ENCODE results near the gene TMEM60. TPM values are rescaled to one million over a fixed set of nuclear protein-coding genes. Genes with fewer than 3 reads are reported as not detected.
"Not testable (repeated sequence)": the region's sequence is repeated elsewhere in the genome, so short reads cannot be mapped to it uniquely, and the experiment has no call there.

TMEM60 gene
- total RNA-seq, 4 donors from 2014 or later = 9.6 to 21.9 (median 14.5) TPM

DNA sequence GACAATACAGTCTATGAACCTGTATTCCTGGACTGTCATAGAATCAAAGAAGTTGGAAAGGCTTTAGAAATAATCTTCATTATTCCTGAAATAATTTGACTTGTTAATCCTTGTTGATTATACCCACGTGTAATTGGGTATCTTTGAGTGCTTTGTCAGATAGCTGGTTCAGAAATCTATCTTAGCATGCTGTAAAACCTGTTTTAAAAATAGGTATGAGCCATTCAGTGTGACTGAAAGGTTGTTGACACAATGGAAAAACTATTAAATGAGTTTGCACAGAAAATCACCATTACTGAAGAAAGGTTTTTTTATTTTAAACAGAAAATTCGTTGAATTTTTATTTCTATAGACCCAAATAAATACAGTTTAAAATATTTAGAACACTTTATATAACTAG lies 39.0 kb upstream of the TMEM60 start:
- DNase-seq (ENCODE audit: low spot score) = no peak
- TF ChIP-seq CTCF (IDR thresholded peaks at IDR 0.05) = no peak
- no peak for ATAC-seq (ENCODE audit: low FRiP score)

DNA sequence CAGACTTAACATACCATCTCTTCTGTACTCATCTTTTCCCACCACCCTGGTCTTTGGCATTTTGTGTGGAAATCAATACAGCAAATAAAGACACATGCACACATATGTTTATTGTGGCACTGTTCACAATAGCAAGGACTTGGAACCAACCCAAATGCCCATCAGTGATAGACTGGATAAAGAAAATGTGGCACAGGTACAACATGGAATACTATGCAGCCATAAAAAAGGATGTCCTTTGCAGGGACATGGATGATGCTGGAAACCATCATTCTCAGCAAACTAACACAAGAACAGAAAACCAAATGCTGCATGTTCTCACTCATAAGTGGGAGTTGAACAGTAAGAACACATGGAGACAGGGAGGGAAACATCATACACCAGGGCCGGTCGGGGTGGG lies 38.2 kb upstream of the TMEM60 start:
- DNase-seq (ENCODE audit: low spot score); ATAC-seq (ENCODE audit: low FRiP score): not testable (repeated sequence)

GRCh38 chr7:77833136-77833535 lies 34.9 kb upstream of the TMEM60 start:
- ATAC-seq (ENCODE audit: low FRiP score) (no peak), DNase-seq (ENCODE audit: low spot score) (no peak)
- no peak for TF ChIP-seq CTCF (IDR thresholded peaks at IDR 0.05)

DNA sequence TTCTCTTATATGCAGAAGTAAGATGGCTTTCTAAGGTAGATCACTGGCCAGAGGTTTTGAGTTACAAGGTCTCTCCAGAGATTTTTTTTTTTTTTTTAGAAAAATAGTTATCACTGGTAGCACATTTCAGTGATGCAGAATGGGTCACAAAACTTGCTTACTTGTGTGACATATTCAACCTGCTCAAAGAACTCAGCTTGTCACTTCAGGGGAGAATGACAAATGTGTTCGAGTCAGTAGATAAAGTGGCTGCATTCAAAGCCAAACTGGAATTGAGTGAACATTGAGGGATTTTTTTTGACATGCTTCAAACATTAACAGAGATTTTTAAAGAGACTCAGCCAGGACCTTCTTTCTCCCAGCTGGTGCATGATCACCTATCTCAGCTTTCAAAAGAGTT lies 33.7 kb upstream of the TMEM60 start:
- no peak for TF ChIP-seq CTCF (IDR thresholded peaks at IDR 0.05)
- DNase-seq (ENCODE audit: low spot score) (no peak), ATAC-seq (ENCODE audit: low FRiP score) (no peak)

DNA sequence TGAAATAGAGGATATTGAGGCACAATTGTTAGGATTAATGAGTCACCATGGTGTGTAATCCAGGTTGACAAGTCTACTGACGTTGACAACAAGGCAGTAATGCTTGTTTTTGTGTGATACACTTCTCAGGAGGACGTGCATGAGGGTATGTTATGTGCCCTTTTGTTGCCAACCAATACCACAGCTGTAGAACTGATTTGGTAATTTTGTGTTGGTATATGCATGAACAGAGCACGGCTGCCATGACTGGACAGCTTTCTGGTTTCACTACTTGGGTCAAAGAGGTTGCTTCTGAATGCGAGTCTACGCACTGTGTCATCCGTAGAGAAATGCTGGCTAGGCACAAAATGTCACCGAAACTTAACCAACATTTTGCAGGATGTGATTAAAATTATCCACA lies 33.2 kb upstream of the TMEM60 start:
- ATAC-seq (ENCODE audit: low FRiP score) (no peak), DNase-seq (ENCODE audit: low spot score) (no peak)
- no peak for TF ChIP-seq CTCF (IDR thresholded peaks at IDR 0.05)

DNA sequence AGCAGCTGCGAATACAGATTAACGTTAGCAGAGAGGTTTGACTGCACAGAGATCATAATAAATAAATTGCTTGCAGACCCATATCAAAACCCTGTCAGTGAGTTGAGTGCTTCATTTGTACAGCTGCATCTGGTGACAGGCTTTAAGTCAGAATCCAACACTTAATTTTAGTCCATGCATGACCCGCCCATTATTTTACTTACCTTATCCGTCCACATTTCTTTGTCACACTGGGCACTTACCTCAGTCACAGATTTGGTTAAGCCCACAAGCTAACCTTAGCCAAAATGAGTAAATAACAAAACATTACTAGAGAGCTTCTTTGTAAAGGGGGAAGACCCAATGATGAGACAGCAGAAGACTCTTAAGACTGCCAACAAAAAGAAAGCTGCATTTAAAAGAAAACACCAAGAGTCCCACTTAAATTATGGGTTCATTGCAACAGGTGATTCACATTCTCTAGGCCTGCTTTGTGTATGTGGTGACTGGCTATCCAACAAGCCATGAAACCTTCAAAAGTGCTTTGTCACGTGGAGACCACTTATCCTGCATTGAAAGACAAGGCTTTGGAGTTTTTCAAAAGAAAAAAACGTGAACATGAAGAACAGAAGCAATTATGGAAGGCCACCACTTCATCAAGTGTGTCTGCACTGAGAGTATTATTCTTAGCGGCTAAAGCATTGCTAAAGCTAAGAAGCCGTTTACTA lies 32.6 kb upstream of the TMEM60 start:
- no peak for TF ChIP-seq CTCF (IDR thresholded peaks at IDR 0.05)
- no peak for ATAC-seq (ENCODE audit: low FRiP score)
- no peak for DNase-seq (ENCODE audit: low spot score)

- DNase-seq (ENCODE audit: low spot score) = no peak
- no peak for TF ChIP-seq CTCF (IDR thresholded peaks at IDR 0.05)
- no peak for ATAC-seq (ENCODE audit: low FRiP score)
These were observed 29.8 kb upstream of the TMEM60 start for GRCh38 chr7:77827999-77828398.

Data from omental fat pad (tissue), 4 donors.